Measurements from ENCODE around the gene CTNND2.

CTNND2 gene

DNA sequence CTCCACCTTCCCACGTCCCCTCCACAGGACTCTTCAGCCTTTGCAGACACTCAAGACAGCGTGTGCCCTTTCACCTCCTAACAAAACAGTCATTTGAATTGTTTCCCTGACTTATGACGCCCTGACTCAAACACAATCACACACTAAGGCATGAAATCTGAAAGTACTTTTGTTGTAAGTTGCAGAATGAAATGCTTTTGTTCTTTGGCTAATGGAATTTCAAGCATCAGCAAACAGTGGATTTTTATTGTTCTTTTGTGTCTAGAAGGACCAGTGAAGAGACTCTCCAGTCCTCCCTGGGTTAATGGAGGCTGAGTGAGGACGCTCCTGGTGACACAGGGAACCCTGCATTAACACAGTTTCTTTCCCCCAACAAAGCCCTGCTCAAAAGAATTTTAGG is 380.1 kb downstream of the CTNND2 start:
- Histone ChIP-seq H3K4me1 (ENCODE audit: low read depth, poor library complexity, severe bottlenecking) (no peaks in the 10 kb centered on the region), H3K9ac (no peak overlapping the region), H3K36me3 (ENCODE audit: insufficient read depth) (no peaks in the 10 kb centered on the region), H3K27ac (no peak overlapping the region), H3K27me3 (ENCODE audit: insufficient read depth, low read depth) (no peaks in the 10 kb centered on the region), H3K4me2 (no peak overlapping the region), H3K4me3 (IDR thresholded peaks at IDR 0.05; ENCODE audit: insufficient read depth, low read depth, low read length) (no peak overlapping the region), H3K79me2 (ENCODE audit: insufficient read depth, low read depth) (no peaks in the 10 kb centered on the region), H2AFZ (ENCODE audit: low read depth) (no peak overlapping the region), H4K20me1 (ENCODE audit: insufficient read depth) (no peaks in the 10 kb centered on the region)
- TF ChIP-seq, protein P1, sequence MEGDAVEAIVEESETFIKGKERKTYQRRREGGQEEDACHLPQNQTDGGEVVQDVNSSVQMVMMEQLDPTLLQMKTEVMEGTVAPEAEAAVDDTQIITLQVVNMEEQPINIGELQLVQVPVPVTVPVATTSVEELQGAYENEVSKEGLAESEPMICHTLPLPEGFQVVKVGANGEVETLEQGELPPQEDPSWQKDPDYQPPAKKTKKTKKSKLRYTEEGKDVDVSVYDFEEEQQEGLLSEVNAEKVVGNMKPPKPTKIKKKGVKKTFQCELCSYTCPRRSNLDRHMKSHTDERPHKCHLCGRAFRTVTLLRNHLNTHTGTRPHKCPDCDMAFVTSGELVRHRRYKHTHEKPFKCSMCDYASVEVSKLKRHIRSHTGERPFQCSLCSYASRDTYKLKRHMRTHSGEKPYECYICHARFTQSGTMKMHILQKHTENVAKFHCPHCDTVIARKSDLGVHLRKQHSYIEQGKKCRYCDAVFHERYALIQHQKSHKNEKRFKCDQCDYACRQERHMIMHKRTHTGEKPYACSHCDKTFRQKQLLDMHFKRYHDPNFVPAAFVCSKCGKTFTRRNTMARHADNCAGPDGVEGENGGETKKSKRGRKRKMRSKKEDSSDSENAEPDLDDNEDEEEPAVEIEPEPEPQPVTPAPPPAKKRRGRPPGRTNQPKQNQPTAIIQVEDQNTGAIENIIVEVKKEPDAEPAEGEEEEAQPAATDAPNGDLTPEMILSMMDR (conservative IDR thresholded peaks at IDR 0.05; ENCODE audit: low read depth, low read length): no peak

DNA sequence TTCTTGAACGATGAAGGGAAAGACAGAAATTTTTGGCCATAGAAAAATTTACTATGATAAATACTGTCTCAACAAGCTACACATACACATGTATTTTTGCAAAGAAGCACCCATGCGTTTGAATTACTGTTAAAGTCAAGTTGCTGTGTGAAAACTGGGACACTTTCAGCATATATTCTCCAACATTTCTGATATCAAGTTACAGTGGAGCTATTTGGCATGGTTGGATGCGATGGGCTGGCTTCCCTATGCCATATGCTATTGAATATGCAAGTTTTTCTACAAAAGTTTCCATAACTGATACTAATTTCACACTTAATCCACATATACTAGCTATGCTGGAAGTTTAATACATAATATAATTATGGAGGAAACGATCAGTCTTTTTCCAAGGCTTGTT is 381.4 kb downstream of the CTNND2 start:
- TF ChIP-seq, protein P1 (conservative IDR thresholded peaks at IDR 0.05; ENCODE audit: low read depth, low read length): no peak
- no peak overlapping the region for H3K4me2 ChIP-seq
- no peaks in the 10 kb centered on the region for H3K36me3 ChIP-seq (ENCODE audit: insufficient read depth)
- no peaks in the 10 kb centered on the region for H3K27me3 ChIP-seq (ENCODE audit: insufficient read depth, low read depth)
- H3K79me2 ChIP-seq (ENCODE audit: insufficient read depth, low read depth): no peaks in the 10 kb centered on the region
- H4K20me1 ChIP-seq (ENCODE audit: insufficient read depth): no peaks in the 10 kb centered on the region
- H2AFZ ChIP-seq (ENCODE audit: low read depth): no peak overlapping the region
- no peak overlapping the region for H3K9ac ChIP-seq
- H3K27ac ChIP-seq: no peak overlapping the region
- H3K4me1 ChIP-seq (ENCODE audit: low read depth, poor library complexity, severe bottlenecking): no peaks in the 10 kb centered on the region
- H3K4me3 ChIP-seq (IDR thresholded peaks at IDR 0.05; ENCODE audit: insufficient read depth, low read depth, low read length): no peak overlapping the region

DNA sequence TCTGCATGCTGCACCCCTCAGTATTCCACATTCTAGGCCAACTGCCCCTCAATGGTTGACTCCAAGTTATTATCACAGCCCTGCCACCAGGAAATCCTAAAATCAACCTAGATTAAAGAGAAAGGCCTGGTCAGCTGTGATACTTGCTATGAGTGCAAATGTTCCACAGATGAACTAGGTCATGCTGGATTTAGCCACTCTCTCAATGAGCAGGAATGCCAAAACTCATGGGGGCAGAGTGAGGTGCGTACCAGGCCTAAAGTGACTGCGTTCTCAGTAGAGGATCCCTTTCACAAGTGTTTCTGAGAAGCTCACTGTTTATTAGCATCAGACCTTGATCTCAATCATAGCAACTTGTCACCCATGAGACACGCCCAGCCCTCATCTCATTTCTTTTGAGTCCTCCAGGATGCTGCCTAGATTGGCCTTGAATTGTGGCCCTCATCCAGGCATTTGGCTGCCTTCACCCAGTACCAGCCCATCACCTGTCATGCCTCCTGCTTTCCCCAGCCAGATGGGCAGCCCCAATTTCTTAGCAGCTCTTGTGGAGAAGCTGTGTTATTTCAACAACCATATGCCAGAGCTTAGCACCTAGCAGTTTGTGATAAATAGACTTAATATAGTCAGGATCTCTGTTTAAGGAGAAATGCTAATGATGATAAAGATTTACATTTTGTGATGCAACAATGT is 383.9 kb downstream of the CTNND2 start:
- no peak overlapping the region for H3K4me3 ChIP-seq (IDR thresholded peaks at IDR 0.05; ENCODE audit: insufficient read depth, low read depth, low read length)
- no peaks in the 10 kb centered on the region for H3K27me3 ChIP-seq (ENCODE audit: insufficient read depth, low read depth)
- no peak overlapping the region for H3K27ac ChIP-seq
- H3K36me3 ChIP-seq (ENCODE audit: insufficient read depth): no peaks in the 10 kb centered on the region
- TF ChIP-seq, protein P1 (conservative IDR thresholded peaks at IDR 0.05; ENCODE audit: low read depth, low read length): no peak
- H3K4me1 ChIP-seq (ENCODE audit: low read depth, poor library complexity, severe bottlenecking): no peaks in the 10 kb centered on the region
- no peaks in the 10 kb centered on the region for H3K79me2 ChIP-seq (ENCODE audit: insufficient read depth, low read depth)
- H3K9ac ChIP-seq: no peak overlapping the region
- no peak overlapping the region for H2AFZ ChIP-seq (ENCODE audit: low read depth)
- H3K4me2 ChIP-seq: no peak overlapping the region
- no peaks in the 10 kb centered on the region for H4K20me1 ChIP-seq (ENCODE audit: insufficient read depth)

DNA sequence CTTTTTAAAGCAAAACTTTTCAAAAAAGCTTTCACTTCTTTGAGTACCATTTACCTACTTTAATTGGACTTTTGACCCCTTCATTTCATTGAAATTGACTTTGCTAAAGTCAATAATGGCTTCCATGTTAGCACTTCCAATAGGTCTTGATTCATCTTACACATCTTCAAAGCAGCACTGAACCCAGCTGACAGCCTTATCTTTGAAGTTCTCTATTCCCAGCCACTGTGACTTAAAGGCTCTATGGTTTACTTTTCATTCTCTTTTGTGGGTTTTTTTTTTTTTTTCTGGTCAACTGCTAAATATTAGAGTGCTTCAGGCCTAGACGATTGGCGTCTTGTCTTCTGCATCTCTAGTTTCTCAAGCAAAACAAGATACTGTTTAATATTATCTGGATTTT is 385.0 kb downstream of the CTNND2 start:
- Histone ChIP-seq H3K4me1 (ENCODE audit: low read depth, poor library complexity, severe bottlenecking) (no peaks in the 10 kb centered on the region), H3K4me2 (no peak overlapping the region), H3K4me3 (IDR thresholded peaks at IDR 0.05; ENCODE audit: insufficient read depth, low read depth, low read length) (no peak overlapping the region), H3K36me3 (ENCODE audit: insufficient read depth) (no peaks in the 10 kb centered on the region), H3K9ac (no peak overlapping the region), H4K20me1 (ENCODE audit: insufficient read depth) (no peaks in the 10 kb centered on the region), H3K79me2 (ENCODE audit: insufficient read depth, low read depth) (no peaks in the 10 kb centered on the region), H3K27ac (no peak overlapping the region), H3K27me3 (ENCODE audit: insufficient read depth, low read depth) (no peaks in the 10 kb centered on the region), H2AFZ (ENCODE audit: low read depth) (no peak overlapping the region)
- TF ChIP-seq, protein P1 (conservative IDR thresholded peaks at IDR 0.05; ENCODE audit: low read depth, low read length): no peak

All from KMS-11 (cell line).